NCI-H510A treated with DMSO at 0.1 percent for 48 hours (cell line): ENCODE results near the gene PRADC1.

ENCODE experiments used
- DNase-seq: peaks from one replicate; lab custom pipeline; 2025; lab: John Stamatoyannopoulos, UW

The PRADC1 gene

GRCh38 chr2:73235315-73236028, 2.4 kb upstream of the PRADC1 start:
- no peak for DNase-seq

- DNase-seq: peak; percentile 90
These were observed 1.1 kb upstream of the PRADC1 start, which contains the start of gene CCT7 for GRCh38 chr2:73233932-73234832. CCT7 (plus strand) TSS chr2:73234308; CDS start chr2:73234379, 71 bp downstream.

- no peak for DNase-seq
These were observed 461 bp downstream of the PRADC1 start for GRCh38 chr2:73232403-73233153.

GRCh38 chr2:73228631-73229030, 4.4 kb downstream of the PRADC1 start:
- DNase-seq: no peak

- DNase-seq: no peak
These were observed 6.0 kb downstream of the PRADC1 start for GRCh38 chr2:73227086-73227485.

GRCh38 chr2:73225513-73226360, 7.3 kb downstream of the PRADC1 start:
- no peak for DNase-seq

- DNase-seq: no peak
These were observed 9.2 kb downstream of the PRADC1 start for GRCh38 chr2:73223821-73224220.

GRCh38 chr2:73218298-73218697, 14.7 kb downstream of the PRADC1 start:
- DNase-seq: no peak

GRCh38 chr2:73217826-73218225, 15.2 kb downstream of the PRADC1 start:
- DNase-seq: no peak

- no peak for DNase-seq
These were observed 15.9 kb downstream of the PRADC1 start for GRCh38 chr2:73217160-73217559.

GRCh38 chr2:73215254-73215653, 17.8 kb downstream of the PRADC1 start:
- DNase-seq: no peak

- peak; percentile 58 for DNase-seq
These were observed 18.7 kb downstream of the PRADC1 start, which contains the start of gene SMYD5 for GRCh38 chr2:73214120-73215035. SMYD5 (plus strand) TSS chr2:73214245; CDS start chr2:73214267, 22 bp downstream.

GRCh38 chr2:73212448-73213176, 20.4 kb downstream of the PRADC1 start:
- DNase-seq: peak; percentile 71

- no peak for DNase-seq
These were observed 21.0 kb downstream of the PRADC1 start for GRCh38 chr2:73212098-73212447.

GRCh38 chr2:73210696-73211095, 22.3 kb downstream of the PRADC1 start:
- no peak for DNase-seq

GRCh38 chr2:73210019-73210418, 23.0 kb downstream of the PRADC1 start:
- DNase-seq: no peak

GRCh38 chr2:73208258-73208657, 24.8 kb downstream of the PRADC1 start:
- no peak for DNase-seq

GRCh38 chr2:73205611-73206010, 27.4 kb downstream of the PRADC1 start:
- no peak for DNase-seq

GRCh38 chr2:73203055-73203681, 29.9 kb downstream of the PRADC1 start:
- DNase-seq: no peak
